Measurements from ENCODE around the gene PDS5A.
"Not testable (repeated sequence)": the region's sequence is repeated elsewhere in the genome, so short reads cannot be mapped to it uniquely, and the experiment has no call there.

The PDS5A gene

GRCh38 chr4:39908284-39908683 lies 69.4 kb downstream of the PDS5A start:
- in situ Hi-C loops (cut with MboI; ENCODE audit: low sequenced_read_pairs), result no loop called here

- in situ Hi-C loops (cut with MboI; ENCODE audit: low sequenced_read_pairs), result no loop called here
Measured at GRCh38 chr4:39905656-39906055, 72.1 kb downstream of the PDS5A start.

- in situ Hi-C loops (cut with MboI; ENCODE audit: low sequenced_read_pairs), result not testable (repeated sequence)
Measured at GRCh38 chr4:39905019-39905418, 72.7 kb downstream of the PDS5A start.

DNA sequence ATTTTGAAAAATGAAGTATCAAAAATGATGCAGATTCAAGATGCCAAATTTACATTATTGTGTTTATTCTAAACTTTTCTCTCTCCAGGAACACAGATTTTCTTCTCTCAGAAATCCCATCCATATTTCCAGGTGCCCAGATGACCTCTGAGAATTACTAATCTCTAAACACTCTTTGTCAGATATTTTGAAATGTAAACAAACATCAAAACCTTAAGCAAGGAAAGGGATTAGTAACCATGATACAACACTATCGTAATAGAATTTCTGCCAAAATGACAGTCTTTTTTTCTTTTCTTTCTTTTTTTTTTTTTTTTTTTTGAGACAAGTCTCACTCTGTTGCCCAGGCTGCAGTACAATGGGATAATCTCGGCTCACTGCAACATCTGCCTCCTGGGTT lies 76.7 kb downstream of the PDS5A start:
- in situ Hi-C loops (cut with MboI; ENCODE audit: low sequenced_read_pairs), result no loop called here

DNA sequence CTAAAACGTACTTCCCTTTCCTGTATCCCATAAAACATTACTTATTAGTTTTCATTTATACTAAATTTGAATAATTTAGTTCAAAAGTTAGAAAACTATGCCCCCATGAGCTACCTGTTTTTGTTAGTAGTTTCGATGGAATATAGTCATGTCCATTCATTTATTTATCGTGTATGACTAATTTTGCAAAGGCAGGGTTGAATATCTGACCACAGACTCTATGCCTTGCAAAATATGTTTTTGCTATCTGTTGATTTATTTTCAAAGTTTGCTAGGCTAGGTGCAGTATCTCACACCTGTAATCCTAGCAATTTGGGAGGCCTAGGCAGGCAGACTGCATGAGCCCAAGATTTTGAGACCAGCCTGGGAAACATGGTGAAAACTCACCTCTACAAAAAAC lies 78.4 kb downstream of the PDS5A start:
- in situ Hi-C loops (cut with MboI; ENCODE audit: low sequenced_read_pairs), result no loop called here

DNA sequence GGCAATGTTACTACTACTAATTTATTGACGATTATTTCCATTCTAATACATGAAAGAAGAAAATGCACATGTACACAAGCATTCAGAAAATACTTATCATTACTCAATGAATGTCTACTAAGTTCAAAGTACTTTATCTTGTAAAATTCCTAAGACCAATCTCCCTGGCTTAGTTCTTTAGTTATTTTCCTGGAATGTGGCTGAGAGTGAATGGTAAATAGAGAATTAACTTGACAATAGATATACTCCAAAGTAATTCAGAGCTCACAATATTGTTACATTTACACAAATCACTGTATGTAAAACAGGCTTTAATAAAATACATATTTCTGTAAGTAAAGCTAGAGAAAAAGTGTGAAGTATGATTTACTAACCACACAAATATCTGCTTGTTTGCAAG lies 79.7 kb downstream of the PDS5A start:
- in situ Hi-C loops (cut with MboI; ENCODE audit: low sequenced_read_pairs), result no loop called here

- in situ Hi-C loops (cut with MboI; ENCODE audit: low sequenced_read_pairs), result no loop called here
Measured at GRCh38 chr4:39893693-39894072, 84.0 kb downstream of the PDS5A start.

DNA sequence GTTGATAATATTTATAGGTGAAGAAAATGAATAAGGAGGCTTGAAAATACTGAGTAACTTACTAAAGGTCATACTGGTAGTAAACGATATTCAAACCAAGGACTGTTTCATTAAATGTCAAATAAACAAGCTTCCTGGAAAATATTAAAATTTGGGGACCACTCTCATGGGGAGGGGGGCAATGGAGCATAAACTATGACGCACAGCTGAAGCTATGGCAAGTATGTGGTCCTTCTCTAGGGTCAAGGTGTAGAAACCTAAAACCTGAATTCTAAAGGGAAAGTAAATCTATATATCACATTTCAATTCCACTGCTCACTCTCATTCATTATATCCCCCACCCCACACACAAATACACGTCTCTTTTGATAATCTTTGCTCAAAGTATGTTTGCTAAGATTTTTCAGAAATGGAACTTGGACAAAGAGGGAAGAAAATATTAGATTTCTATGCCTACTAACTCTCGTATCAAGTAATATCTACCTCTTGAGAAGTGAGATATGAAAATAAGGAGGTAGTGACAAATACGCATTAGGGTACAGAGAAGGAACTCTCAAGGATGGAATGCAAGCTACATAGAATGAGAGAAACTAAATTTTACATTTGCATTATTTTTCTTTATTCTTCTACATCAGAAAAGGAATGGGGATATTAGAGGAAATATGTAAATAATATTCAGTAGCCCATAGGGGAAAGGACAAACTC lies 84.6 kb downstream of the PDS5A start:
- in situ Hi-C loops (cut with MboI; ENCODE audit: low sequenced_read_pairs), result no loop called here

DNA sequence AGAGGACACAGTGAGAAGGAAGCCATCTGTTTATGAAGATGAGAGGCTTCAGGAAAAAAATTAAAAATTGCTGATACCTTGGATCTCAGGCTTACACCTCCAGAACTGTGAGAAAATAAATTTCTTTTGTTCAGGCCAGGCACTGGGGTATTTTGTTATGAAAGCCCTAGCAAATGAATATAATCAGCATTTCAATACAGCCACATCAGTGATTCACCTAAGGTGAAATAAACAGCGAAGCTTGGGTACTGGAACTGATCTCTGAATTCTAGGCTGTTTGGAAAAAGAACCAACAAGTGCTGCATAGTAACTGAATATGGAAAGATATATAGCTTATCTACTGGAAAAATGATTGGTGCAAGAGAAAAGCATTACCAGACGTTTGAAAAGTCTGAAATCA lies 88.5 kb downstream of the PDS5A start:
- in situ Hi-C loops (cut with MboI; ENCODE audit: low sequenced_read_pairs), result no loop called here

DNA sequence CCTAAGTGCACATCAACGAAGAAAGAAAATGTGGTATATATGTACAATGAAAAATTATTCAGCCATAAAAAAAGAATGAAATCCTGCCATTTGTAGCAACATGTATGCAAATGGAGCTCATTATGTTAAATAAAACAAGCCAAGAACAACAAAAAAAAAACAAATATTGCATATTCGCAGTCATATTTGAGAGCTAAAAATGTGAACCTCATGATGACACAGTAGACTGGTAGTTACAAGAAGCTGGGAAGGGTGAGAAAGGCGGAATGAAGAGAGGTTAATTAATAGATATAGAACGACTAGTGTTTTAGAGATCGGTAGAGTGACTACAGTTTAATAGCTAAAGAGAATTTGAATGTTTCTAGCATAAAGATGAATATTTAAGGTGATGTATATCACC lies 89.2 kb downstream of the PDS5A start:
- in situ Hi-C loops (cut with MboI; ENCODE audit: low sequenced_read_pairs), result no loop called here

DNA sequence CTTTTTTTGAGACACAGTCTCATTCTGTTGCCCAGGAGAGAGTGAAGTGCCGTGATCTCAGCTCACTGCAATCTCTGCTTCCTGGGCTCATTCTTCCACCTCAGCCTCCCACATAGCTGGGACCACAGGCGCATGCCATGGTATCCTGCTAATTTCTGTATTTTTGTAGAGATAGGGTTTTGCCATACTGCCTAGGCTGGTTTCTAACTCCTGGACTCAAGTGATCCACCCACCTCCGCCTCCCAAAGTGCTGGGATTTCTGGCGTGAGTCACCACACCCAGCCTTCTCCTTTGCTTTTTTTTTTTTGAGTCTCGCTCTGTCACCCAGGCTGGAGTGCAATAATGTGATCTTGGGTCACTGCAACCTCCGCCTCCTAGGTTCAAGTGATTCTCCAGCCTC lies 94.1 kb downstream of the PDS5A start:
- in situ Hi-C loops (cut with MboI; ENCODE audit: low sequenced_read_pairs), result no loop called here

GRCh38 chr4:39881789-39882188 lies 95.9 kb downstream of the PDS5A start:
- in situ Hi-C loops (cut with MboI; ENCODE audit: low sequenced_read_pairs), result no loop called here

GRCh38 chr4:39877971-39878370 lies 99.7 kb downstream of the PDS5A start:
- in situ Hi-C loops (cut with MboI; ENCODE audit: low sequenced_read_pairs), result no loop called here

DNA sequence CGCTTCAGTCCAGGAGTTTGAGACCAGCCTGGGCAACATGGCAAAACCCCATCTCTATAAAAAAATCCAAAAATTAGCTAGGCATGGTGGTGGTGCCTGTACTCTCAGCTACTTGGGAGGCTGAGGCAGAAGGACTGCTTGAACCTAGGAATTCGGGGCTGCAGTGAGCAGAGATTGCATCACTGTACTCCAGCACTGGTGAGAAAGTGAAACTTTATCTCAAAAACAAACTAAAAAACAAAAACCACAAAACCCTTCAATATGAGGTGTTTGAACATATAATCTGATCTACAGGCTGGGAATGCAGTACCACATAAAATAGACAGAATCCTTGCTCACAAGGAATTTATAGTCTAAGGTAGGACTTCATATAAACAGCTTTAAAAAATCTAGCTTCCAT lies 103.9 kb downstream of the PDS5A start:
- in situ Hi-C loops (cut with MboI; ENCODE audit: low sequenced_read_pairs), result no loop called here

- in situ Hi-C loops (cut with MboI; ENCODE audit: low sequenced_read_pairs), result no loop called here
Measured at GRCh38 chr4:39865280-39865679, 112.4 kb downstream of the PDS5A start.

DNA sequence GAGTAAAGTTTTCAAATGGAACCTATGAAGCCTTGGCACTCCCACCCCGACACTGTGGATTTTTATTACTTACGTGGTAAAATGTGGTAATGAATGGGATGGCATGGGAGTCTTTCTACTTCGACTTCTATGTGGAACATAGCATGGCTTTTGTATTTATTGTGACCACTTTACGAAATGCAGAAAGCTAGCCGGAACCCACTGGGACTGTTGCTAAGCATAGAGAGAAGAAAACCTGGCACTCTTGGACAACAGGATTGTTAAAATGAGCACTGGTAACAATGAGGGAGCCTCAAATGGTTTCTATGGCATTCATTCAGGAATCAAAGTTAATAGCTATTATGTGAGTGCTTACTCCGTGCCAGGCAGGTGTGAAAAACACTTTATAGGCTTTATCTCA lies 113.3 kb downstream of the PDS5A start:
- in situ Hi-C loops (cut with MboI; ENCODE audit: low sequenced_read_pairs), result no loop called here

- in situ Hi-C loops (cut with MboI; ENCODE audit: low sequenced_read_pairs), result no loop called here
Measured at GRCh38 chr4:39860804-39861203, 116.9 kb downstream of the PDS5A start.

DNA sequence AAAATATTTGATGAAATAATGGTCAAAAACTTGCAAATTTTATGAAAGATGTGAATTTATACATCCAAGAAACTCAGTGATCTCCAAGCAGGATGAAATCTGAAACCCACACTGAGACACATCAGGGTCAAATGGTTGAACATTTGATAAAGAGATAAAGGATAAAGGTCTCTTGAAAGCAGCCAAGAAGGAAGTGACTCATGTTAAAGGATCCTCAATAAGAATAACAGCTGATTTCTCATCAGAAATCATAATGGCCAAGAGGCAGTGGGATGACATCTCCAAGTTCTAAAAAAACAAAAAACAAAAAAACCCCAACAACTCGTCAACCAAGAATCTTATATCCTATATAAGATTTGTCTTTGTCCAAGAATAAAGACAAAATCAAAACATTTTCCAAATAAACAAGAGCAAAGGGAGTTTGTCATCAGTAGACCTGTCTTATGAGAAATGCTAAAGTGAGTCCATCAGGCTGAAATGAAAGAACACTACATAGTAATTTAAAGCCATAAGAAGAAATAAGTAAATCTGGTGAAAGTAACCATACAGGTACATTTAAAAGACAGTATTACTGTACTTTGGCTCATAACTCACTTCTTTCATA lies 121.7 kb downstream of the PDS5A start:
- in situ Hi-C loops (cut with MboI; ENCODE audit: low sequenced_read_pairs), result no loop called here

DNA sequence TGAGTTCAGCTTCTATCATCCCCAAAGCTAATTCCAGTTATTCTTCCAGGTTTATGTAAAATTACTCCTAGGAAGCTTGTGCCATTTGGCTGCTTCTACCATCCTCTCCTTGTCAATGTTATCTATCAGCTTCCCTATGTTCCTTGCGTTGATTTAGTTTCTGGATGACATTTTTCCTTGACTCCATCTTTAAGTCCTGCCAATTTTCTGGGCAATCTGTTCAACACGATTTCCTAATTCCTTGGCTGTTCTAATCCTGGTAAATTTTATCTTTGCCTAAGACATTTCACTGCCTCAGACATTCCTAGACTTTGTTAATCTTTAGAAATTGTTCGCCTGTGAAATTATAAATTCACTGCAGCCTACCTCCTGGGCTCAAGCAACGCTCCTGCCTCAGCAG lies 125.1 kb downstream of the PDS5A start:
- in situ Hi-C loops (cut with MboI; ENCODE audit: low sequenced_read_pairs), result no loop called here

GRCh38 chr4:39850727-39851126 lies 127.0 kb downstream of the PDS5A start:
- in situ Hi-C loops (cut with MboI; ENCODE audit: low sequenced_read_pairs), result no loop called here

GRCh38 chr4:39846705-39847104 lies 131.0 kb downstream of the PDS5A start:
- in situ Hi-C loops (cut with MboI; ENCODE audit: low sequenced_read_pairs), result no loop called here

- in situ Hi-C loops (cut with MboI; ENCODE audit: low sequenced_read_pairs), result no loop called here
Measured at GRCh38 chr4:39846120-39846519, 131.6 kb downstream of the PDS5A start.

DNA sequence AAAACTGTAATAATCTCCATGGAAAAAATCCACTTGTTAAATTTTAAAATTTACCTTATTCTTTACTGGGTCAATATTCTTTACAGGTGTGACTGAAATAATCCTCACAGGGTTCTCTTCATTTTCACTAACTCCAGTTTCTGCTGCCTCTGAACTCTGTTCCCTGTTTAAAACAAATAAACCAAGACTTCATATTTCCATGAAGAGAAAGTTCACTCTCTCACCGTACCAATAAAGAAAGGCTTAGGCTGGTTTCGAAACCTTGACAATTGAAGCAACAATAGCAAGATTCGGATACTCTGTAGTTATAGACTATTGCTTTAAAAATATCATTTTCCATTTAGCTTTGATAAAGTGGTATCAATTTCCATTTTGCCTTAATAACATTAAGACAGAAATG lies 135.8 kb downstream of the PDS5A start:
- in situ Hi-C loops (cut with MboI; ENCODE audit: low sequenced_read_pairs), result no loop called here

All from hTERT RPE-1 (cell line).